Liver (tissue), 9 donors: ENCODE results near the gene ITM2C. TPM values are rescaled to one million over a fixed set of nuclear protein-coding genes. Genes with fewer than 3 reads are reported as not detected.

Experiments
- DNase-seq: peaks from one replicate; pipeline ENCODE4 v3.0.0-alpha.2; 2017; ENCODE audit warnings: low spot score
- H3K27ac ChIP-seq, 2 donors: one replicate each; pipeline ENCODE4 v1.7.0; 2013; ENCODE audit warnings: inconsistent platforms in 2 of 2, low read length in 2 of 2, control low read depth in 1 of 2, low read depth in 1 of 2, mild to moderate bottlenecking in 1 of 2
- H3K27me3 ChIP-seq, 4 donors: one replicate each; pipeline versions ENCODE4 v1.6.1 to v1.7.0; 2013; ENCODE audit warnings: low read length in 3 of 4, inconsistent platforms in 1 of 4, mild to moderate bottlenecking in 1 of 4, moderate library complexity in 1 of 4; ENCODE audit not compliant: control insufficient read depth in 4 of 4, insufficient read depth in 4 of 4
- H3K36me3 ChIP-seq, 4 donors: one replicate each; pipeline versions ENCODE4 v1.6.1 to v1.7.0; 2013; ENCODE audit warnings: low read length in 3 of 4, mild to moderate bottlenecking in 3 of 4, low read depth in 1 of 4, moderate library complexity in 1 of 4; ENCODE audit not compliant: control insufficient read depth in 4 of 4, insufficient read depth in 3 of 4
- H3K4me1 ChIP-seq, 4 donors: one replicate each; pipeline versions ENCODE4 v1.6.1 to v1.7.0; 2013; ENCODE audit warnings: low read length in 3 of 4, mild to moderate bottlenecking in 3 of 4, moderate library complexity in 1 of 4; ENCODE audit not compliant: control insufficient read depth in 4 of 4, insufficient read depth in 4 of 4
- H3K4me3 ChIP-seq, 3 donors: one replicate each; pipeline versions ENCODE4 v1.6.1 to v1.7.0; 2013; ENCODE audit warnings: low read length in 3 of 3, control low read depth in 1 of 3, low read depth in 1 of 3, mild to moderate bottlenecking in 1 of 3
- H3K9ac ChIP-seq, 2 donors: one replicate each; pipeline ENCODE4 v1.7.0; 2013; ENCODE audit warnings: low read length in 2 of 2, mild to moderate bottlenecking in 2 of 2, moderate library complexity in 2 of 2, control low read depth in 1 of 2, low read depth in 1 of 2
- H3K9me3 ChIP-seq, 4 donors: one replicate each; pipeline versions ENCODE4 v1.6.1 to v1.7.0; 2013; ENCODE audit warnings: low read length in 3 of 4; ENCODE audit not compliant: control insufficient read depth in 4 of 4
- FOXA1 ChIP-seq: IDR thresholded peaks from 2 replicates; pipeline ENCODE4 v1.6.1; 2016; ENCODE audit warnings: antibody characterized with exemption
- FOXA2 ChIP-seq: IDR thresholded peaks from 2 replicates; pipeline ENCODE4 v1.6.1; 2016; ENCODE audit warnings: antibody characterized with exemption
- GABPA ChIP-seq, 2 donors: IDR thresholded peaks in 1 of 2; conservative IDR thresholded peaks in 1 of 2; 2 replicates each; pipeline ENCODE4 v1.6.1; 2016; ENCODE audit warnings: antibody characterized with exemption in 2 of 2, mild to moderate bottlenecking in 1 of 2, moderate library complexity in 1 of 2
- NR2F2 ChIP-seq: IDR thresholded peaks from 2 replicates; pipeline ENCODE4 v1.6.1; 2016; ENCODE audit warnings: antibody characterized with exemption
- RAD21 ChIP-seq, 2 donors: IDR thresholded peaks; 2 replicates each; pipeline ENCODE4 v1.6.1; 2016; ENCODE audit warnings: antibody characterized with exemption in 2 of 2, mild to moderate bottlenecking in 2 of 2
- RXRA ChIP-seq, 2 donors: IDR thresholded peaks; 2 replicates each; pipeline ENCODE4 v1.6.1; 2017 to 2018; ENCODE audit warnings: antibody characterized with exemption in 2 of 2, mild to moderate bottlenecking in 1 of 2
- TAF1 ChIP-seq: conservative IDR thresholded peaks from 2 replicates; pipeline ENCODE4 v1.6.1; 2016; ENCODE audit warnings: antibody characterized with exemption, mild to moderate bottlenecking
- WGBS: extraction: QIAGEN DNeasy Blood & Tissue Kit; methylation state at CpG from one replicate; pipeline ENCODE4 v1.1.7; 2013; 5-methylcytosine and 5-hydroxymethylcytosine counted together
- polyA plus RNA-seq, 2 donors: library from polyadenylated mRNA; stranded (reverse) in 1 of 2; unstranded in 1 of 2; fragments of 200-250 nt in 1 of 2; fragments of >200 nt in 1 of 2; fragmentation: Nextera tagmentation in 1 of 2; extraction: Ambion mirVana in 1 of 2; gene quantifications; one replicate each; pipeline versions ENCODE4 v1.2.1 to v1.2.3, GENCODE V29; 2013 to 2015
- total RNA-seq, 2 donors: library from RNA; depleted of rRNA; stranded (reverse); fragments of >200 nt; gene quantifications; one replicate each; pipeline ENCODE4 v1.2.3, GENCODE V29; 2014
- donor health status: healthy.
- donor health status: healthy.
- donor health status: healthy.
- donor health status: healthy.
- donor health status: healthy.

Gene ITM2C
- total and polyA plus RNA-seq, 4 donors, result 13.6 to 45.2 (median 27.6) TPM

GRCh38 chr2:230927711-230928341 is 63.1 kb downstream of the ITM2C start:
- H3K36me3 ChIP-seq, result no peaks in the 10 kb centered on the region
- no peak overlapping the region for H3K27ac ChIP-seq
- H3K9ac ChIP-seq, result no peak overlapping the region
- 85% methylated on average over 14 of the region's 14 CpGs for WGBS
- H3K4me3 ChIP-seq, result no peak overlapping the region
- no peaks in the 10 kb centered on the region for H3K4me1 ChIP-seq
- TF ChIP-seq TAF1, result no peak
- no peak for TF ChIP-seq RXRA (IDR thresholded peaks at IDR 0.05)
- TF ChIP-seq FOXA1, result no peak
- TF ChIP-seq FOXA2, result no peak
- TF ChIP-seq GABPA (IDR thresholded peaks at IDR 0.05 in 1 of 2, conservative IDR thresholded peaks at IDR 0.05 in 1 of 2), result no peak
- TF ChIP-seq NR2F2, result no peak
- TF ChIP-seq RAD21 (IDR thresholded peaks at IDR 0.05), result no peak
- no peak for DNase-seq
- H3K9me3 ChIP-seq, result no peaks in the 10 kb centered on the region
- H3K27me3 ChIP-seq, result no peaks in the 10 kb centered on the region

Other genes with a start within 250 kb of the ITM2C start
- gene CAB39, start 152.1 kb upstream of the ITM2C start, total RNA-seq, result 10 to 100 TPM; 37.6 to 39.8 TPM
- 10 to 100 TPM in 1 of 2 donors, 1 to 10 TPM in 1; 9.2 to 15.4 TPM for gene CAB39, start 152.1 kb upstream of the ITM2C start, polyA plus RNA-seq
- gene GPR55, start 60.3 kb downstream of the ITM2C start, total RNA-seq, result under 1 TPM; 0.05 to 0.17 TPM
- under 1 TPM in 1 of 2 donors, not detected in 1; 0.10 TPM for gene GPR55, start 60.3 kb downstream of the ITM2C start, polyA plus RNA-seq
- not detected for gene SPATA3, start 131.2 kb downstream of the ITM2C start, total RNA-seq
- not detected for gene SPATA3, start 131.2 kb downstream of the ITM2C start, polyA plus RNA-seq
- gene C2orf72, start 172.6 kb downstream of the ITM2C start, total RNA-seq, result 100 to 1,000 TPM in 1 of 2 donors, 10 to 100 TPM in 1; 74.8 to 141 TPM
- gene C2orf72, start 172.6 kb downstream of the ITM2C start, polyA plus RNA-seq, result 10 to 100 TPM; 33.2 to 94.9 TPM
- 10 to 100 TPM; 64.9 to 83.3 TPM for gene PSMD1, start 191.9 kb downstream of the ITM2C start, total RNA-seq
- 10 to 100 TPM; 31.7 to 71.3 TPM for gene PSMD1, start 191.9 kb downstream of the ITM2C start, polyA plus RNA-seq